Measurements from ENCODE around the gene MRAP2. TPM values are rescaled to one million over a fixed set of nuclear protein-coding genes. Genes with fewer than 3 reads are reported as not detected.
A peak's percentile ranks its signal among the peaks of the same experiment; 100 is the strongest.
"Not testable (repeated sequence)": the region's sequence is repeated elsewhere in the genome, so short reads cannot be mapped to it uniquely, and the experiment has no call there.

The MRAP2 gene
- total RNA-seq, 2 donors from 2014 or later, result 67.5 to 104 TPM

- DNase-seq (ENCODE audit: low spot score) (no peak), ATAC-seq (ENCODE audit: insufficient number of reproducible peaks, low FRiP score, low read depth) (no peak)
- no peaks in the 10 kb centered on the region for H3K9me3 ChIP-seq
- no peaks in the 10 kb centered on the region for H3K36me3 ChIP-seq
- H3K4me3 ChIP-seq, result no peak overlapping the region
- peak overlapping the region; percentile 31 to 74 for H3K27ac ChIP-seq
- H3K4me1 ChIP-seq (ENCODE audit: control insufficient read depth in 1 of 2, low read depth in 2 of 2), result peaks cover 12 to 45% of the 10 kb centered on the region in 2 donors
- TF ChIP-seq CTCF (IDR thresholded peaks at IDR 0.05), result no peak
- no peaks in the 10 kb centered on the region for H3K27me3 ChIP-seq (replicated peaks; ENCODE audit: insufficient read depth)
Observed at GRCh38 chr6:84093441-84094435, 60.2 kb downstream of the MRAP2 start.

- ATAC-seq (ENCODE audit: insufficient number of reproducible peaks, low FRiP score, low read depth) (no peak), DNase-seq (ENCODE audit: low spot score) (no peak)
- no peak for TF ChIP-seq CTCF (IDR thresholded peaks at IDR 0.05)
- no peaks in the 10 kb centered on the region for H3K27me3 ChIP-seq (replicated peaks; ENCODE audit: insufficient read depth)
- peaks cover 8 to 31% of the 10 kb centered on the region in 2 donors for H3K4me1 ChIP-seq (ENCODE audit: control insufficient read depth in 1 of 2, low read depth in 2 of 2)
- H3K27ac ChIP-seq, result peak overlapping the region in 1 of 2 donors; percentile 74
- H3K4me3 ChIP-seq, result no peak overlapping the region
- H3K9me3 ChIP-seq, result no peaks in the 10 kb centered on the region
- no peaks in the 10 kb centered on the region for H3K36me3 ChIP-seq
Observed at GRCh38 chr6:84095156-84095555, 61.6 kb downstream of the MRAP2 start.

GRCh38 chr6:84103029-84103428, 69.5 kb downstream of the MRAP2 start:
- H3K27me3 ChIP-seq (replicated peaks; ENCODE audit: insufficient read depth), result no peaks in the 10 kb centered on the region
- no peak overlapping the region for H3K4me3 ChIP-seq
- TF ChIP-seq CTCF (IDR thresholded peaks at IDR 0.05), result no peak
- no peaks in the 10 kb centered on the region for H3K4me1 ChIP-seq (ENCODE audit: control insufficient read depth in 1 of 2, low read depth in 2 of 2)
- H3K27ac ChIP-seq, result no peak overlapping the region
- DNase-seq (ENCODE audit: low spot score) (no peak), ATAC-seq (ENCODE audit: insufficient number of reproducible peaks, low FRiP score, low read depth) (no peak)
- H3K9me3 ChIP-seq, result no peaks in the 10 kb centered on the region
- no peaks in the 10 kb centered on the region for H3K36me3 ChIP-seq

GRCh38 chr6:84105215-84105924, 71.8 kb downstream of the MRAP2 start:
- H3K9me3 ChIP-seq; ATAC-seq (ENCODE audit: insufficient number of reproducible peaks, low FRiP score, low read depth); H3K27ac ChIP-seq; H3K36me3 ChIP-seq; DNase-seq (ENCODE audit: low spot score); H3K4me1 ChIP-seq (ENCODE audit: control insufficient read depth in 1 of 2, low read depth in 2 of 2); H3K4me3 ChIP-seq; H3K27me3 ChIP-seq (replicated peaks; ENCODE audit: insufficient read depth): not testable (repeated sequence)

GRCh38 chr6:84107495-84107894, 73.9 kb downstream of the MRAP2 start:
- ATAC-seq (ENCODE audit: insufficient number of reproducible peaks, low FRiP score, low read depth), result no peak
- Histone ChIP-seq H3K36me3 (no peaks in the 10 kb centered on the region), H3K4me3 (no peak overlapping the region), H3K9me3 (no peaks in the 10 kb centered on the region), H3K4me1 (ENCODE audit: control insufficient read depth in 1 of 2, low read depth in 2 of 2) (no peaks in the 10 kb centered on the region), H3K27me3 (replicated peaks; ENCODE audit: insufficient read depth) (no peaks in the 10 kb centered on the region), H3K27ac (no peak overlapping the region)
- TF ChIP-seq CTCF (IDR thresholded peaks at IDR 0.05), result no peak
- DNase-seq (ENCODE audit: low spot score), result no peak

- not testable (repeated sequence) for H3K27me3 ChIP-seq (replicated peaks; ENCODE audit: insufficient read depth); H3K36me3 ChIP-seq; H3K9me3 ChIP-seq; H3K4me1 ChIP-seq (ENCODE audit: control insufficient read depth in 1 of 2, low read depth in 2 of 2); ATAC-seq (ENCODE audit: insufficient number of reproducible peaks, low FRiP score, low read depth); H3K27ac ChIP-seq; DNase-seq (ENCODE audit: low spot score); H3K4me3 ChIP-seq
Observed at GRCh38 chr6:84111351-84111750, 77.8 kb downstream of the MRAP2 start.

- not testable (repeated sequence) for H3K36me3 ChIP-seq; H3K4me1 ChIP-seq (ENCODE audit: control insufficient read depth in 1 of 2, low read depth in 2 of 2); DNase-seq (ENCODE audit: low spot score); H3K9me3 ChIP-seq; H3K4me3 ChIP-seq; ATAC-seq (ENCODE audit: insufficient number of reproducible peaks, low FRiP score, low read depth); H3K27me3 ChIP-seq (replicated peaks; ENCODE audit: insufficient read depth); H3K27ac ChIP-seq
Observed at GRCh38 chr6:84114933-84115594, 81.5 kb downstream of the MRAP2 start.
